Tibial nerve (tissue), 3 donors: Measurements from ENCODE around the gene MSI2.

Experiments used
- CTCF ChIP-seq, 5 experiments: fragments of 200-600 bp in 3 of 5; fragments of 450-650 bp in 2 of 5; sonication (generic) in 3 of 5; IDR thresholded peaks; one replicate each; pipeline ENCODE4 v1.5.1; 2016 to 2019; ENCODE audit warnings: antibody characterized with exemption in 5 of 5, mild to moderate bottlenecking in 3 of 5, moderate library complexity in 2 of 5
- POLR2A ChIP-seq, 2 donors: fragments of 450-650 bp; IDR thresholded peaks; one replicate each; pipeline ENCODE4 v1.6.1; 2017; ENCODE audit warnings: antibody characterized with exemption in 2 of 2, mild to moderate bottlenecking in 2 of 2, moderate library complexity in 2 of 2

DNA sequence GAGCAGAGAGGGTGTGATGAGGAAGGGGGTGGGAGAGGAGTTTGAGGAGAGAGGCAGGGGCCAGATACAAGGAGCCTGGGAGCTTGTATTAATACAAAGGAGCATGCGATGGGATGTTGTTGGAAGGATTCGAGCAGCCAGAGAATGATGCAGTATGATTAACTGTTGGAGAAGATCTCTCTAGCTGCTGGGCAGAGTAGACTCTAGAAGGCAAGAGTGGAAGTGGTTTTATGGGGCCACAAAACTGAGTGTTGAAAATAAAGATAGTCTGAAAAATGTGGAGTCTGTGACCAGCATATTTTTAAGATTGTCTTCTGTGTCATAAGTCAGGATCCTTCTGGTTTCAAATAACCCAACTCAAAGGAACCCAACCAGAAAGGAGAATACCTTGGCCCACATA is 98.3 kb downstream of the MSI2 start:
- TF ChIP-seq POLR2A (IDR thresholded peaks at IDR 0.05) (no peak), CTCF (IDR thresholded peaks at IDR 0.05) (no peak)
